Measurements from ENCODE around the gene ISYNA1. TPM values are rescaled to one million over a fixed set of nuclear protein-coding genes. Genes with fewer than 3 reads are reported as not detected.
A peak's percentile ranks its signal among the peaks of the same experiment; 100 is the strongest.
"Not testable (repeated sequence)": the region's sequence is repeated elsewhere in the genome, so short reads cannot be mapped to it uniquely, and the experiment has no call there.

The ISYNA1 gene
- total RNA-seq, 5 donors from 2014 or later (not counting 1 experiment from before 2014, with no cell fraction given) = 38.3 to 59.8 (median 55.0) TPM

- H3K4me1 Mint-ChIP-seq; POLR2A ChIA-PET; H3K9me3 Mint-ChIP-seq; H3K27ac ChIP-seq (ENCODE audit: low read length); H3K4me1 ChIP-seq (ENCODE audit: control insufficient read depth in 1 of 2, extremely low read depth in 1 of 2, insufficient read depth in 2 of 2, low read length in 2 of 2); DNase-seq; H3K36me3 ChIP-seq (ENCODE audit: control insufficient read depth in 2 of 2, extremely low read depth in 1 of 2, insufficient read depth in 1 of 2, low read length in 1 of 2); H3K9me3 ChIP-seq; H3K36me3 Mint-ChIP-seq; CTCF ChIA-PET; H3K4me3 ChIP-seq (ENCODE audit: control insufficient read depth in 1 of 2, extremely low read depth in 1 of 2, low read length in 1 of 2); ATAC-seq (replicated peaks in 1 of 4); H3K4me3 Mint-ChIP-seq; H3K27ac Mint-ChIP-seq: not testable (repeated sequence)
- WGBS (ENCODE audit: insufficient coverage) = 64% methylated on average over 9 of the region's 18 CpGs
- peaks cover 0 to 27% of the 10 kb centered on the region in 2 experiments for H3K27me3 ChIP-seq (replicated peaks in 1 of 2; ENCODE audit: control insufficient read depth in 2 of 2, extremely low read depth in 1 of 2, insufficient read depth in 2 of 2, low read length in 1 of 2)
- peaks cover 2 to 13% of the 10 kb centered on the region in 2 donors for H3K27me3 Mint-ChIP-seq
Observed at GRCh38 chr19:18402455-18403248, 35.3 kb downstream of the ISYNA1 start.

- H3K27ac ChIP-seq (ENCODE audit: low read length) = no peak overlapping the region
- H3K9me3 ChIP-seq = no peaks in the 10 kb centered on the region
- Mint-ChIP-seq H3K4me3 (no peak overlapping the region), H3K4me1 (peaks cover 3 to 12% (median 12%) of the 10 kb centered on the region in 3 donors), H3K27me3 (peaks cover 5 to 14% of the 10 kb centered on the region in 2 donors), H3K9me3 (no peaks in the 10 kb centered on the region), H3K27ac (no peak overlapping the region), H3K36me3 (no peaks in the 10 kb centered on the region)
- no peaks in the 10 kb centered on the region for H3K36me3 ChIP-seq (ENCODE audit: control insufficient read depth in 2 of 2, extremely low read depth in 1 of 2, insufficient read depth in 1 of 2, low read length in 1 of 2)
- ChIA-PET POLR2A (interaction anchor here in 1 of 2 donors (0.6 kb wide), 1 partner anchor 162 kb away, joined by 5 read pairs; no protein-coding TSS in a partner anchor), CTCF (no interaction called here)
- H3K4me3 ChIP-seq (ENCODE audit: control insufficient read depth in 1 of 2, extremely low read depth in 1 of 2, low read length in 1 of 2) = no peak overlapping the region
- WGBS (ENCODE audit: insufficient coverage) = 51% methylated on average over 6 of the region's 7 CpGs
- ATAC-seq (replicated peaks in 1 of 4) = no peak
- peaks cover 0 to 37% of the 10 kb centered on the region in 2 experiments for H3K27me3 ChIP-seq (replicated peaks in 1 of 2; ENCODE audit: control insufficient read depth in 2 of 2, extremely low read depth in 1 of 2, insufficient read depth in 2 of 2, low read length in 1 of 2)
- DNase-seq = peak in 1 of 35 experiments; percentile 54
- H3K4me1 ChIP-seq (ENCODE audit: control insufficient read depth in 1 of 2, extremely low read depth in 1 of 2, insufficient read depth in 2 of 2, low read length in 2 of 2) = peaks cover 2 to 12% of the 10 kb centered on the region in 2 experiments
Observed at GRCh38 chr19:18401580-18402112, 36.3 kb downstream of the ISYNA1 start.

- H3K36me3 ChIP-seq (ENCODE audit: control insufficient read depth in 2 of 2, extremely low read depth in 1 of 2, insufficient read depth in 1 of 2, low read length in 1 of 2) = no peaks in the 10 kb centered on the region
- ChIA-PET CTCF (no interaction called here), POLR2A (interaction anchor here in 1 of 2 donors (0.5 kb wide), 1 partner anchor 11 kb away, joined by 3 read pairs; no protein-coding TSS in a partner anchor)
- Mint-ChIP-seq H3K4me3 (no peak overlapping the region), H3K4me1 (peaks cover 3 to 12% (median 12%) of the 10 kb centered on the region in 3 donors), H3K27ac (no peak overlapping the region), H3K27me3 (peaks cover 6 to 20% of the 10 kb centered on the region in 2 donors), H3K9me3 (no peaks in the 10 kb centered on the region), H3K36me3 (no peaks in the 10 kb centered on the region)
- H3K27ac ChIP-seq (ENCODE audit: low read length) = no peak overlapping the region
- no peaks in the 10 kb centered on the region for H3K9me3 ChIP-seq
- WGBS (ENCODE audit: insufficient coverage) = 78% methylated on average over 4 of the region's 6 CpGs
- DNase-seq = no peak
- H3K27me3 ChIP-seq (replicated peaks in 1 of 2; ENCODE audit: control insufficient read depth in 2 of 2, extremely low read depth in 1 of 2, insufficient read depth in 2 of 2, low read length in 1 of 2) = peaks cover 0 to 51% of the 10 kb centered on the region in 2 experiments
- no peak for ATAC-seq (replicated peaks in 1 of 4)
- H3K4me1 ChIP-seq (ENCODE audit: control insufficient read depth in 1 of 2, extremely low read depth in 1 of 2, insufficient read depth in 2 of 2, low read length in 2 of 2) = peaks cover 2 to 12% of the 10 kb centered on the region in 2 experiments
- H3K4me3 ChIP-seq (ENCODE audit: control insufficient read depth in 1 of 2, extremely low read depth in 1 of 2, low read length in 1 of 2) = no peak overlapping the region
Observed at GRCh38 chr19:18399008-18399407, 38.9 kb downstream of the ISYNA1 start.

GRCh38 chr19:18397242-18398202 is 40.4 kb downstream of the ISYNA1 start, which contains the start of gene LRRC25:
TSS of gene LRRC25 (minus strand) at chr19:18397622. CDS start at chr19:18396963, 659 bp downstream.
- H3K4me1 ChIP-seq (ENCODE audit: control insufficient read depth in 1 of 2, extremely low read depth in 1 of 2, insufficient read depth in 2 of 2, low read length in 2 of 2) = peaks cover 2 to 12% of the 10 kb centered on the region in 2 experiments
- H3K27me3 ChIP-seq (replicated peaks in 1 of 2; ENCODE audit: control insufficient read depth in 2 of 2, extremely low read depth in 1 of 2, insufficient read depth in 2 of 2, low read length in 1 of 2) = peaks cover 0 to 58% of the 10 kb centered on the region in 2 experiments
- CTCF ChIA-PET = interaction anchor here in 1 of 2 donors (0.6 to 0.9 kb wide), 2 partner anchors 17 to 123 kb away, joined by 3 to 7 read pairs; partner anchors contain the start of gene IQCN
- H3K27ac ChIP-seq (ENCODE audit: low read length) = no peak within 1 kb of the TSS
- H3K27me3 Mint-ChIP-seq = peaks cover 9 to 24% of the 10 kb centered on the region in 2 donors
- H3K9me3 Mint-ChIP-seq = no peaks in the 10 kb centered on the region
- peaks cover 3 to 12% (median 10%) of the 10 kb centered on the region in 3 donors for H3K4me1 Mint-ChIP-seq
- ATAC-seq (replicated peaks in 1 of 4) (peak in 3 of 4 experiments; percentile 43 to 67 (median 60)), DNase-seq (peak in 5 of 35 experiments; percentile 15 to 63 (median 26))
- H3K36me3 Mint-ChIP-seq = no peaks in the 10 kb centered on the region
- peak within 1 kb of the TSS in 1 of 2 donors; percentile 62 for H3K4me3 ChIP-seq (ENCODE audit: control insufficient read depth in 1 of 2, extremely low read depth in 1 of 2, low read length in 1 of 2)
- H3K27ac Mint-ChIP-seq = no peak within 1 kb of the TSS
- H3K36me3 ChIP-seq (ENCODE audit: control insufficient read depth in 2 of 2, extremely low read depth in 1 of 2, insufficient read depth in 1 of 2, low read length in 1 of 2) = no peaks in the 10 kb centered on the region
- H3K4me3 Mint-ChIP-seq = peak within 1 kb of the TSS in 1 of 3 donors; percentile 43
- POLR2A ChIA-PET = no interaction called here
- H3K9me3 ChIP-seq = no peaks in the 10 kb centered on the region
- WGBS (ENCODE audit: insufficient coverage) = 9% methylated on average over 22 of the region's 33 CpGs

GRCh38 chr19:18396471-18397241 is 41.3 kb downstream of the ISYNA1 start:
- no peaks in the 10 kb centered on the region for H3K9me3 Mint-ChIP-seq

More at GRCh38 chr19:18396471-18397241, 41.3 kb downstream of the ISYNA1 start:
- WGBS (ENCODE audit: insufficient coverage) = 89% methylated on average over 36 of the region's 37 CpGs
- H3K27ac Mint-ChIP-seq = no peak overlapping the region
- no peaks in the 10 kb centered on the region for H3K36me3 ChIP-seq (ENCODE audit: control insufficient read depth in 2 of 2, extremely low read depth in 1 of 2, insufficient read depth in 1 of 2, low read length in 1 of 2)
- H3K27me3 Mint-ChIP-seq = peaks cover 9 to 26% of the 10 kb centered on the region in 2 donors
- H3K4me3 Mint-ChIP-seq = peak overlapping the region in 1 of 3 donors; percentile 43
- H3K4me1 ChIP-seq (ENCODE audit: control insufficient read depth in 1 of 2, extremely low read depth in 1 of 2, insufficient read depth in 2 of 2, low read length in 2 of 2) = peaks cover 2 to 14% of the 10 kb centered on the region in 2 experiments
- H3K27ac ChIP-seq (ENCODE audit: low read length) = no peak overlapping the region
- ATAC-seq (replicated peaks in 1 of 4) (no peak), DNase-seq (no peak)
- peaks cover 3 to 10% (median 9%) of the 10 kb centered on the region in 3 donors for H3K4me1 Mint-ChIP-seq
- H3K27me3 ChIP-seq (replicated peaks in 1 of 2; ENCODE audit: control insufficient read depth in 2 of 2, extremely low read depth in 1 of 2, insufficient read depth in 2 of 2, low read length in 1 of 2) = peaks cover 0 to 63% of the 10 kb centered on the region in 2 experiments
- H3K9me3 ChIP-seq = no peaks in the 10 kb centered on the region
- CTCF ChIA-PET = no interaction called here
- POLR2A ChIA-PET = no interaction called here
- peak overlapping the region in 1 of 2 donors; percentile 62 for H3K4me3 ChIP-seq (ENCODE audit: control insufficient read depth in 1 of 2, extremely low read depth in 1 of 2, low read length in 1 of 2)
- H3K36me3 Mint-ChIP-seq = no peaks in the 10 kb centered on the region

All from T-cell (primary cell).